Central memory CD8-positive, alpha-beta T cell (primary cell): ENCODE data around the gene THSD4.

Experiments
- ATAC-seq: fragments of 150-1000 bp; cut with Tn5 transposase; replicated peaks from 2 replicates; pipeline ENCODE4 v1.10.0; 2022; ENCODE audit warnings: mild to moderate bottlenecking, moderate FRiP score, moderate number of reproducible peaks; ENCODE audit not compliant: poor library complexity, severe bottlenecking; ENCODE audit errors: extremely low read depth
- DNase-seq, 2 donors: peaks; one replicate each; pipeline ENCODE4 v3.0.0; 2021; ENCODE audit warnings: low spot score in 2 of 2
- H3K27ac Mint-ChIP-seq: one replicate; pipeline ENCODE4 v1.8.0; 2022; ENCODE audit warnings: low read depth, mild to moderate bottlenecking, moderate library complexity, mixed read lengths
- H3K27me3 Mint-ChIP-seq: one replicate; pipeline ENCODE4 v1.8.0; 2022; ENCODE audit warnings: mixed read lengths
- H3K36me3 Mint-ChIP-seq: one replicate; pipeline ENCODE4 v1.8.0; 2022; ENCODE audit warnings: mild to moderate bottlenecking, moderate library complexity, mixed read lengths; ENCODE audit not compliant: insufficient read depth
- H3K4me1 Mint-ChIP-seq: one replicate; pipeline ENCODE4 v1.8.0; 2022; ENCODE audit warnings: mixed read lengths
- H3K4me3 Mint-ChIP-seq: one replicate; pipeline ENCODE4 v1.8.0; 2022; ENCODE audit warnings: mild to moderate bottlenecking, moderate library complexity, mixed read lengths
- H3K9me3 Mint-ChIP-seq: one replicate; pipeline ENCODE4 v1.8.0; 2022; ENCODE audit warnings: mixed read lengths

Gene THSD4

DNA sequence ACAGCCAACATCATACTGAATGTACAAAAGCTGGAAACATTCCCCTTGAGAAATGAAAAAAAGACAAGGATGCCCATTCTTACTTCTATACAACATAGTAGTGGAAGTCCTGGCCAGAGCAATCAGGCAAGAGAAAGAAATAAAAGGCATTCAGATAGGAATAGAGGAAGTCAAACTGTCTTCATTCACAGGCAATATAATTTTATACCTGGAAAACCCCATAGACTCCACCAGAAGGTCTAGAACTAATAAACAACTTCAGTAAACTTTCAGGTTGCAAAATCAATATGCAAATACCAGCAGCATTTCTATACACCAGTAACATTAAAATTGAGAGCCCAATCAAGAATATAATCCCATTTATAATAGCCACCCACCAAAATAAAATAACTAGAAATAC, 27.1 kb upstream of the THSD4 start:
- Mint-ChIP-seq H3K36me3 (no peaks in the 10 kb centered on the region), H3K9me3 (no peaks in the 10 kb centered on the region), H3K4me3 (no peak overlapping the region), H3K27ac (no peak overlapping the region), H3K27me3 (peaks cover 72% of the 10 kb centered on the region), H3K4me1 (no peaks in the 10 kb centered on the region)
- DNase-seq (no peak), ATAC-seq (no peak)

- ATAC-seq (no peak), DNase-seq (no peak)
- no peaks in the 10 kb centered on the region for H3K4me1 Mint-ChIP-seq
- H3K27me3 Mint-ChIP-seq = peaks cover 75% of the 10 kb centered on the region
- H3K4me3 Mint-ChIP-seq = no peak overlapping the region
- no peak overlapping the region for H3K27ac Mint-ChIP-seq
- no peaks in the 10 kb centered on the region for H3K9me3 Mint-ChIP-seq
- no peaks in the 10 kb centered on the region for H3K36me3 Mint-ChIP-seq
Observed at GRCh38 chr15:71088683-71089082, 26.6 kb upstream of the THSD4 start.

DNA sequence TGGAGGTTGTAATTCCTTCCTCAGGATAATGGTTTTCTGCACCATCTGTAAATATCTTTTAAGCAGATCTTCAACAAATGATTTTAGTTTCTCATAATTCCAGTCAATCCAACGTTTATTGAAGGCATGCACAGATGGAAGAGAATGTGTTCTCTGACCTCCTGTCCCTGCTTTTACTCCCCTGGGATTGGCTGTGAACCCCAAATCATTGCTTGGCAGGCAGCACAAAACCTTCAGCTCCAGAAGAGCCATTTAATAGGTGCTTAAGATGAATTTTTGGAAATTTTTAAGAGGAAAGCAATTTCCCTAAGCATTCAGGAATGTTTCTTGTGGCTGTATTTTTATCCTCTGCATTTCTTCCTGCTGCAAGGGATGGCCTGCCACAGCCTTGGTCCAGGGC, 25.5 kb upstream of the THSD4 start:
- DNase-seq = no peak
- H3K27me3 Mint-ChIP-seq = peaks cover 69% of the 10 kb centered on the region

GRCh38 chr15:71091601-71092000, 23.7 kb upstream of the THSD4 start:
- Mint-ChIP-seq H3K27ac (no peak overlapping the region), H3K9me3 (no peaks in the 10 kb centered on the region), H3K4me3 (no peak overlapping the region), H3K27me3 (peaks cover 61% of the 10 kb centered on the region), H3K36me3 (no peaks in the 10 kb centered on the region), H3K4me1 (no peaks in the 10 kb centered on the region)
- DNase-seq = no peak
- ATAC-seq = no peak

More for the DNA sequence above, 25.5 kb upstream of the THSD4 start:
- H3K4me3 Mint-ChIP-seq = no peak overlapping the region
- no peaks in the 10 kb centered on the region for H3K36me3 Mint-ChIP-seq
- H3K27ac Mint-ChIP-seq = no peak overlapping the region
- H3K4me1 Mint-ChIP-seq = no peaks in the 10 kb centered on the region
- no peak for ATAC-seq
- H3K9me3 Mint-ChIP-seq = no peaks in the 10 kb centered on the region

GRCh38 chr15:71092056-71092600, 23.1 kb upstream of the THSD4 start:
- Mint-ChIP-seq H3K9me3 (no peaks in the 10 kb centered on the region), H3K4me3 (no peak overlapping the region), H3K4me1 (no peaks in the 10 kb centered on the region), H3K27ac (no peak overlapping the region), H3K27me3 (peaks cover 56% of the 10 kb centered on the region), H3K36me3 (no peaks in the 10 kb centered on the region)
- ATAC-seq (no peak), DNase-seq (no peak)

DNA sequence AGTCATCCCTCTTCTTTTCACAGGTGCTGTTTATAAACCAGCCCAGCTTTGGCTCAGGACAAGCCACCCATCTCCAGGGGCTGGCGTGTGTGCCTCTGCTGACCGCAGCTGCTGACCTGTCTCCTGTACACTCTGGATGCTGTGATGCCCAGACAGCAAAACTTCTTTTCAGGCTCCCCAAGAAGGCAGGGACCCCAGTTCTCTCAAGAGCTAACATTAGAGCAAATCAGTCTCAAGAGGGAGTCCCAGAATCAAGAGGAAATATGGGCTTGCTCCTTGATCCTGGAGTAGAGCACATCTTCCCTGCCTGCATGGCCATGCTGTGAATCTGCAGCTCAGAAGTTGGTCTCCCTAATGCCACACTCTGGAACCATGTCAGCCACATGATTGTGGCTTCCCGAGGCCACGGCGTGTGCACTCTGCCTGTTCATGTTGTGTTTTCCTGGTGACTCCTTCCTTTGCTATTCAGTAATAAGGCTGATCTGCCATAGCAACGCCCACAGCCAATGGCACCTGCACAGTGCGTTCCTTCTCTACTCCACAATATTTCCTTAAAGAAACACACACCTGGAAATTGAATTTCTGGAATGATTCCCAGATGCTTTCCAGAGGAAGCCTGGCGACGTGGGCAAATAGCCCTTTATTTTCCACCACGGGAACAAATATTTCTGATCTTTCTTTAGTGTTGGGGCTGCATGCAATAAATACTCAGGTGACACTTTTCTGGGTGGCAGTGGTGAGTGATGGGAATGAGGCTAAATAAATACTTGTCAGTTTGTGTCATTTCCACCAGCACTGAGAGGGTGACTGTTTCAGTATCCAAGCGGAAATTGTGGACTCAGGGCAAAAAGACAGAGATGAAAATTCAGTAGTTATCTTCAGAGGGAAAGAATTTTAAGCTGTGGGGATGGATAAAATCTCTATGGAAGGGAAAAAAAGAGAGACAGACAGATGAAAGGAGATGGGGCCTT, 21.9 kb upstream of the THSD4 start:
- Mint-ChIP-seq H3K36me3 (no peaks in the 10 kb centered on the region), H3K27ac (no peak overlapping the region), H3K27me3 (peaks cover 44% of the 10 kb centered on the region), H3K4me3 (no peak overlapping the region), H3K4me1 (no peaks in the 10 kb centered on the region), H3K9me3 (no peaks in the 10 kb centered on the region)
- DNase-seq = no peak
- no peak for ATAC-seq

DNA sequence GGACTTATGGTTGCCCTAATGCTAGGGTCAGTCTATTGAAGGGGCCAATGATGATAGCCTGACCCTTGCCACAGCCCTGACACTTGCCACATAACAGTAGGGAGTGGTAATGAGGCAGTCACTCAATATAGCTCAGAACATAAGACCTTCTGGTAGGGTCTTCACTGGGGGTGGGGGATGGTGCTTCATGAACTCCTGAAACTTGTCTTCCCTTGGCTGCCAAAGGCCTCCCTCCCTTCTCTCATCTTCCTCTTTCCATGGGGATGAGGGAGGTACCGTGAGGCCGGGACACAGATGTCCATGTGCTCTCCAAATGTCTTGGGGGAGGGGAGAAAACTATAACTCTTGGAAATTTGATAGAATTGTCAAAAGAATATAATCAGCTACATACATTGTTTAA, 21.1 kb upstream of the THSD4 start:
- H3K27ac Mint-ChIP-seq = no peak overlapping the region
- H3K9me3 Mint-ChIP-seq = no peaks in the 10 kb centered on the region
- ATAC-seq (no peak), DNase-seq (no peak)
- no peaks in the 10 kb centered on the region for H3K36me3 Mint-ChIP-seq
- H3K4me3 Mint-ChIP-seq = no peak overlapping the region
- peaks cover 36% of the 10 kb centered on the region for H3K27me3 Mint-ChIP-seq
- no peaks in the 10 kb centered on the region for H3K4me1 Mint-ChIP-seq

GRCh38 chr15:71096676-71097075, 18.6 kb upstream of the THSD4 start:
- Mint-ChIP-seq H3K27ac (no peak overlapping the region), H3K36me3 (no peaks in the 10 kb centered on the region), H3K4me1 (no peaks in the 10 kb centered on the region), H3K4me3 (no peak overlapping the region), H3K9me3 (no peaks in the 10 kb centered on the region), H3K27me3 (peaks cover 22% of the 10 kb centered on the region)
- no peak for ATAC-seq
- no peak for DNase-seq

DNA sequence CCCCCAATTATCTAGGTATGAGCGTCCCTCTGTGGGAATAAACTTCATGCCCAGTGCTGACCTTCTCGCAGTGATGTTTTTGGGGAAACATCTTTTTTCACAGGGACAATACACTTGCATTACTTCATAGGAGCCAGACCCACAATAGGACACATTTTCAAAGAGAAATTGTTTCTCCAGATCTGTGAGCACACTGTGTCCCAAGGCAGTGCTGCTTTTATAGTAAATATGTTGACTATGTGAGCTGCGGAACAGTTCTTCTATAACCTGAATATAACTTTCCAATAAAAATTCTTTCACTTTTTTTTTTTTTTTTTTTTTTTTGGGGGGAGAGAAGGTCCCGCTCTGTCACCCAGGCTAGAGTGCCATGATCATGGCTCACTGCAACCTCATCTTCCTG, 17.4 kb upstream of the THSD4 start:
- no peak for ATAC-seq
- no peak overlapping the region for H3K27ac Mint-ChIP-seq
- no peaks in the 10 kb centered on the region for H3K4me1 Mint-ChIP-seq
- no peak for DNase-seq
- no peaks in the 10 kb centered on the region for H3K9me3 Mint-ChIP-seq
- peaks cover 24% of the 10 kb centered on the region for H3K27me3 Mint-ChIP-seq
- H3K4me3 Mint-ChIP-seq = no peak overlapping the region
- H3K36me3 Mint-ChIP-seq = no peaks in the 10 kb centered on the region

- Mint-ChIP-seq H3K4me3 (no peak overlapping the region), H3K27ac (no peak overlapping the region), H3K9me3 (no peaks in the 10 kb centered on the region), H3K27me3 (peaks cover 24% of the 10 kb centered on the region), H3K4me1 (no peaks in the 10 kb centered on the region), H3K36me3 (no peaks in the 10 kb centered on the region)
- DNase-seq (no peak), ATAC-seq (no peak)
Observed at GRCh38 chr15:71098920-71099319, 16.4 kb upstream of the THSD4 start.

DNA sequence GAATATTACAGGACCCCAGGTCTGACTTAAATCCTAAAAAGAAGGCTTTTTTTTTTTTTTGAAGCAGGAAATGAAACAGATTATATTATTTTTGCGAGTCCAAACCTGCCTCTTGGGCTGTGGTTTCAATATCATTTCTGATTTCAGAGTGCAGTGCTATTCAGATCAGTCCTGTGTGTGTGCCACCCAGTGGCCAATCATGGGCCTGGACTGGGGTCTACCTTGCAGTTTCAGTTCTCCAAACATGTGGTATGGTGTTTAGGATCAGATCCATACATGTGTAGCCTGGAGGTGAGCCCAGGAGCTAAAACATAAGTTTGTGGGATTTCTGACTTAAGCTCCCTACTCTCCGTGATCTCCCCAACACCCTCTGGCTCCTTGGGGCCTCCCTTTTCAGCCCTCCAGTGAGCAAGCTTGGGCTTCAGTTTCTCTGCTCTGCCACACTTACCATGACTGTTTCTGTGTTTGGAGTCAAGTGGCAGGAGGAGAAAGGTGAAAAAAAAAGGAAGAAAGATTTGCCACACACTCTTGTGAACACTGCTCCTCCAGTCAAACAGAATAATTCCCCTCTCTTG, 12.1 kb upstream of the THSD4 start:
- Mint-ChIP-seq H3K27me3 (peaks cover 41% of the 10 kb centered on the region), H3K27ac (no peak overlapping the region), H3K4me1 (no peaks in the 10 kb centered on the region), H3K4me3 (no peak overlapping the region), H3K9me3 (no peaks in the 10 kb centered on the region), H3K36me3 (no peaks in the 10 kb centered on the region)
- no peak for ATAC-seq
- no peak for DNase-seq

- ATAC-seq (no peak), DNase-seq (no peak)
- Mint-ChIP-seq H3K27me3 (peaks cover 48% of the 10 kb centered on the region), H3K4me1 (no peaks in the 10 kb centered on the region), H3K9me3 (no peaks in the 10 kb centered on the region), H3K4me3 (no peak overlapping the region), H3K27ac (no peak overlapping the region), H3K36me3 (no peaks in the 10 kb centered on the region)
Observed at GRCh38 chr15:71104636-71105035, 10.6 kb upstream of the THSD4 start.

DNA sequence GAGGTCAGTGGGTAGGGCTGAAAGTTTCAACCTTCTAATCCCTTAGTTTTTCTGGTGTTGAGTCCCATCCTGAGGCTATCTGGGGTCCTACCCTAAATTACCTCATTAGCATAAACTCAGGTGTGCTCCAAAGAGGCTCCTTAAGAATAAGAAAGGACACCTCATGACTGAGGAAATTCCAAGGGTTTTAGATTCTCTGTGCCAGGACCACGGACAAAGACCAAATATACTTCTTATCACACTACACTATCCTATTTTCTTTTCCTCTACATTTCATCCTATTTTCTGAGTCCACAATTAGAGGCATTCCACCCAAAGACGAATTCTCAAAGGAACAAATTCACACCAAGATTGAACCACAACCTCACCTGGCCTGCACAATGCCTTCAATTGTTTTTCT, 9.8 kb upstream of the THSD4 start:
- H3K4me1 Mint-ChIP-seq = no peaks in the 10 kb centered on the region
- DNase-seq (no peak), ATAC-seq (no peak)
- H3K9me3 Mint-ChIP-seq = no peaks in the 10 kb centered on the region
- no peaks in the 10 kb centered on the region for H3K36me3 Mint-ChIP-seq
- peaks cover 56% of the 10 kb centered on the region for H3K27me3 Mint-ChIP-seq
- no peak overlapping the region for H3K4me3 Mint-ChIP-seq
- no peak overlapping the region for H3K27ac Mint-ChIP-seq
